NCI-H345 treated with DMSO at 0.1 percent for 48 hours (cell line): ENCODE results near the gene BACH2.
"Not testable (repeated sequence)": the region's sequence is repeated elsewhere in the genome, so short reads cannot be mapped to it uniquely, and the experiment has no call there.

Source experiments
- DNase-seq: peaks from one replicate; lab custom pipeline; 2025; ENCODE audit not compliant: unreplicated experiment; lab: John Stamatoyannopoulos, UW

The BACH2 gene

GRCh38 chr6:90033746-90034271 is 262.8 kb downstream of the BACH2 start:
- no peak for DNase-seq

GRCh38 chr6:90032489-90033212 is 264.0 kb downstream of the BACH2 start:
- DNase-seq: not testable (repeated sequence)

- no peak for DNase-seq
Measured at GRCh38 chr6:90028995-90029635, 267.5 kb downstream of the BACH2 start.

- no peak for DNase-seq
Measured at GRCh38 chr6:90028066-90028778, 268.4 kb downstream of the BACH2 start.

- DNase-seq: no peak
Measured at GRCh38 chr6:90026216-90026615, 270.4 kb downstream of the BACH2 start.

- DNase-seq: no peak
Measured at GRCh38 chr6:90025523-90026061, 271.1 kb downstream of the BACH2 start.

GRCh38 chr6:90024633-90025032 is 272.0 kb downstream of the BACH2 start:
- no peak for DNase-seq

- DNase-seq: peak; percentile 48
Measured at GRCh38 chr6:90021711-90022110, 274.9 kb downstream of the BACH2 start.

GRCh38 chr6:90020746-90021145 is 275.9 kb downstream of the BACH2 start:
- DNase-seq: no peak

- no peak for DNase-seq
Measured at GRCh38 chr6:90019216-90019615, 277.4 kb downstream of the BACH2 start.

GRCh38 chr6:90015883-90016282 is 280.8 kb downstream of the BACH2 start:
- no peak for DNase-seq

- no peak for DNase-seq
Measured at GRCh38 chr6:90008908-90009501, 287.6 kb downstream of the BACH2 start.

- no peak for DNase-seq
Measured at GRCh38 chr6:90008189-90008907, 288.3 kb downstream of the BACH2 start.

- DNase-seq: peak; percentile 44
Measured at GRCh38 chr6:90005048-90005827, 291.4 kb downstream of the BACH2 start.

- no peak for DNase-seq
Measured at GRCh38 chr6:90004511-90004910, 292.1 kb downstream of the BACH2 start.

- no peak for DNase-seq
Measured at GRCh38 chr6:90003941-90004340, 292.7 kb downstream of the BACH2 start.

GRCh38 chr6:90003069-90003795 is 293.4 kb downstream of the BACH2 start:
- DNase-seq: no peak

GRCh38 chr6:90000864-90001731 is 295.5 kb downstream of the BACH2 start:
- DNase-seq: peak; percentile 20
